Astrocyte (in vitro differentiated cells and primary cell): ENCODE measurements around the gene SLC25A36. TPM values are rescaled to one million over a fixed set of nuclear protein-coding genes. Genes with fewer than 3 reads are reported as not detected.
"Not testable (repeated sequence)": the region's sequence is repeated elsewhere in the genome, so short reads cannot be mapped to it uniquely, and the experiment has no call there.

Source experiments
- DNase-seq: peaks from one replicate; pipeline ENCODE4 v3.0.0-alpha.2; 2010; ENCODE audit warnings: low read depth
- FAIRE-seq: peaks from 2 replicates; lab custom pipeline; 2011; peaks lifted over from hg19 to GRCh38; lab: Jason Lieb, UNC
- H2AFZ ChIP-seq: 2 replicates; pipeline ENCODE4 v1.6.0; 2012; ENCODE audit warnings: low read depth, low read length, inconsistent platforms
- H3K27ac ChIP-seq: 2 replicates; pipeline ENCODE4 v1.5.1; 2011; ENCODE audit warnings: low read depth, low read length, inconsistent platforms
- H3K27me3 ChIP-seq: 2 replicates; pipeline ENCODE4 v1.6.0; 2011; ENCODE audit warnings: low read length, inconsistent platforms; ENCODE audit not compliant: insufficient read depth
- H3K36me3 ChIP-seq: 2 replicates; pipeline ENCODE4 v1.5.1; 2011; ENCODE audit warnings: low read length, inconsistent platforms; ENCODE audit not compliant: insufficient read depth
- H3K4me1 ChIP-seq: 2 replicates; pipeline ENCODE4 v1.5.1; 2011; ENCODE audit warnings: low read length, inconsistent platforms; ENCODE audit not compliant: insufficient read depth
- H3K4me2 ChIP-seq: 2 replicates; pipeline ENCODE4 v1.6.0; 2012; ENCODE audit warnings: low read length, inconsistent platforms
- H3K4me3 ChIP-seq: 2 replicates; pipeline ENCODE4 v1.5.1; 2011; ENCODE audit warnings: low read depth, mild to moderate bottlenecking, low read length, inconsistent platforms; ENCODE audit not compliant: insufficient read depth
- H3K79me2 ChIP-seq: 2 replicates; pipeline ENCODE4 v1.6.0; 2012; ENCODE audit warnings: mild to moderate bottlenecking, low read length, inconsistent platforms; ENCODE audit not compliant: insufficient read depth
- H3K9ac ChIP-seq: 2 replicates; pipeline ENCODE4 v1.6.0; 2012; ENCODE audit warnings: mild to moderate bottlenecking, low read length, inconsistent platforms
- H3K9me3 ChIP-seq: 2 replicates; pipeline ENCODE4 v1.5.1; 2012; ENCODE audit warnings: low read depth, mild to moderate bottlenecking, low read length, inconsistent platforms; ENCODE audit not compliant: insufficient read depth
- H4K20me1 ChIP-seq: 2 replicates; pipeline ENCODE4 v1.6.0; 2012; ENCODE audit warnings: low read length, inconsistent platforms; ENCODE audit not compliant: insufficient read depth
- H3K27ac Mint-ChIP-seq: one replicate; pipeline ENCODE4 v1.8.0; 2021; ENCODE audit warnings: mild to moderate bottlenecking, mixed read lengths; ENCODE audit not compliant: unreplicated experiment
- H3K27me3 Mint-ChIP-seq: one replicate; pipeline ENCODE4 v1.8.0; 2021; ENCODE audit warnings: low read depth, mixed read lengths; ENCODE audit not compliant: unreplicated experiment
- H3K36me3 Mint-ChIP-seq: one replicate; pipeline ENCODE4 v1.8.0; 2021; ENCODE audit warnings: low read depth, mixed read lengths; ENCODE audit not compliant: unreplicated experiment
- H3K4me1 Mint-ChIP-seq: one replicate; pipeline ENCODE4 v1.8.0; 2021; ENCODE audit warnings: low read depth, mixed read lengths; ENCODE audit not compliant: unreplicated experiment
- H3K4me3 Mint-ChIP-seq: one replicate; pipeline ENCODE4 v1.8.0; 2021; ENCODE audit warnings: mild to moderate bottlenecking, moderate library complexity, mixed read lengths; ENCODE audit not compliant: unreplicated experiment
- H3K9me3 Mint-ChIP-seq: one replicate; pipeline ENCODE4 v1.8.0; 2021; ENCODE audit warnings: mild to moderate bottlenecking, mixed read lengths; ENCODE audit not compliant: unreplicated experiment
- CTCF ChIP-seq: IDR thresholded peaks from 2 replicates; pipeline ENCODE4 v1.5.1; 2011; ENCODE audit warnings: low read depth, mild to moderate bottlenecking, inconsistent platforms, low read length, moderate library complexity; ENCODE audit not compliant: insufficient read depth
- EZH2 ChIP-seq: IDR thresholded peaks from 2 replicates; pipeline ENCODE4 v1.6.1; 2012; ENCODE audit warnings: mild to moderate bottlenecking, low read length, inconsistent platforms; ENCODE audit not compliant: insufficient read depth
- total RNA-seq: library from RNA; stranded (reverse); gene quantifications from 2 replicates; pipeline ENCODE4 v1.2.1, GENCODE V29; 2021

The SLC25A36 gene
- total RNA-seq, 1 donor from 2014 or later, result 81.0 TPM

- Histone ChIP-seq H3K27me3 (peaks cover 10% of the 10 kb centered on the region), H3K36me3 (no peaks in the 10 kb centered on the region), H4K20me1 (no peaks in the 10 kb centered on the region), H3K79me2 (no peaks in the 10 kb centered on the region), H3K9ac (no peak overlapping the region), H3K27ac (no peak overlapping the region), H3K4me3 (no peak overlapping the region), H2AFZ (no peak overlapping the region), H3K9me3 (no peaks in the 10 kb centered on the region), H3K4me1 (no peaks in the 10 kb centered on the region), H3K4me2 (no peak overlapping the region)
- Mint-ChIP-seq H3K27me3 (peaks cover 12% of the 10 kb centered on the region), H3K27ac (no peak overlapping the region), H3K4me3 (no peak overlapping the region), H3K4me1 (peaks cover 4% of the 10 kb centered on the region), H3K9me3 (no peaks in the 10 kb centered on the region), H3K36me3 (no peaks in the 10 kb centered on the region)
- FAIRE-seq, result no peak
- no peak for DNase-seq
- TF ChIP-seq EZH2 (no peak), CTCF (no peak)
Observed at GRCh38 chr3:141011997-141012262, 70.3 kb downstream of the SLC25A36 start.

GRCh38 chr3:141012571-141012970 is 70.9 kb downstream of the SLC25A36 start:
- Mint-ChIP-seq H3K36me3 (no peaks in the 10 kb centered on the region), H3K9me3 (peaks cover under 1% of the 10 kb centered on the region), H3K27me3 (peaks cover 12% of the 10 kb centered on the region), H3K4me1 (peaks cover 4% of the 10 kb centered on the region), H3K27ac (no peak overlapping the region), H3K4me3 (no peak overlapping the region)
- H4K20me1 ChIP-seq, result no peaks in the 10 kb centered on the region
- H3K36me3 ChIP-seq, result no peaks in the 10 kb centered on the region
- no peaks in the 10 kb centered on the region for H3K79me2 ChIP-seq
- no peak overlapping the region for H3K4me2 ChIP-seq
- FAIRE-seq (no peak), DNase-seq (no peak)
- H3K27ac ChIP-seq, result no peak overlapping the region
- no peaks in the 10 kb centered on the region for H3K9me3 ChIP-seq
- no peak overlapping the region for H3K4me3 ChIP-seq
- TF ChIP-seq EZH2, result no peak
- TF ChIP-seq CTCF, result no peak
- no peak overlapping the region for H2AFZ ChIP-seq
- no peaks in the 10 kb centered on the region for H3K4me1 ChIP-seq
- peaks cover 10% of the 10 kb centered on the region for H3K27me3 ChIP-seq
- no peak overlapping the region for H3K9ac ChIP-seq

GRCh38 chr3:141015481-141015880 is 73.8 kb downstream of the SLC25A36 start:
- no peak overlapping the region for H3K4me3 ChIP-seq
- peaks cover 4% of the 10 kb centered on the region for H3K27me3 ChIP-seq
- DNase-seq, result peak; percentile 12
- H3K4me1 Mint-ChIP-seq, result peaks cover 10% of the 10 kb centered on the region
- TF ChIP-seq CTCF, result no peak
- no peak for TF ChIP-seq EZH2
- peaks cover 2% of the 10 kb centered on the region for H3K9me3 Mint-ChIP-seq
- H3K27ac ChIP-seq, result no peak overlapping the region
- no peak overlapping the region for H2AFZ ChIP-seq
- H3K4me2 ChIP-seq, result no peak overlapping the region
- H3K27ac Mint-ChIP-seq, result no peak overlapping the region
- FAIRE-seq, result no peak
- H4K20me1 ChIP-seq, result no peaks in the 10 kb centered on the region
- no peak overlapping the region for H3K9ac ChIP-seq
- H3K79me2 ChIP-seq, result no peaks in the 10 kb centered on the region
- no peaks in the 10 kb centered on the region for H3K9me3 ChIP-seq
- peaks cover 8% of the 10 kb centered on the region for H3K27me3 Mint-ChIP-seq
- H3K36me3 Mint-ChIP-seq, result no peaks in the 10 kb centered on the region
- no peak overlapping the region for H3K4me3 Mint-ChIP-seq
- H3K4me1 ChIP-seq, result no peaks in the 10 kb centered on the region
- H3K36me3 ChIP-seq, result no peaks in the 10 kb centered on the region

GRCh38 chr3:141017366-141018322 is 76.0 kb downstream of the SLC25A36 start:
- not testable (repeated sequence) for H3K9ac ChIP-seq, H3K27me3 ChIP-seq, H3K36me3 ChIP-seq, H3K27ac ChIP-seq, H4K20me1 ChIP-seq, H3K4me3 Mint-ChIP-seq, H3K27ac Mint-ChIP-seq, H3K79me2 ChIP-seq, H3K4me1 ChIP-seq, H3K27me3 Mint-ChIP-seq, H3K9me3 Mint-ChIP-seq, H2AFZ ChIP-seq, H3K4me2 ChIP-seq, H3K9me3 ChIP-seq, H3K4me3 ChIP-seq, FAIRE-seq, DNase-seq, H3K36me3 Mint-ChIP-seq
- peaks cover 19% of the 10 kb centered on the region for H3K4me1 Mint-ChIP-seq
